Activated CD4-positive, CD25-positive, alpha-beta regulatory T cell treated with anti-CD3 and anti-CD28 coated beads, Interleukin-2, amount 50 U/mL, for 24 hours (primary cell): ENCODE data around the gene TECTA.

Experiments
- ATAC-seq, 2 donors: fragments of 150-1000 bp; cut with Tn5 transposase; one replicate each; pipeline ENCODE4 v1.10.0; 2021; ENCODE audit warnings: mild to moderate bottlenecking in 1 of 2, moderate library complexity in 1 of 2

The TECTA gene, protein sequence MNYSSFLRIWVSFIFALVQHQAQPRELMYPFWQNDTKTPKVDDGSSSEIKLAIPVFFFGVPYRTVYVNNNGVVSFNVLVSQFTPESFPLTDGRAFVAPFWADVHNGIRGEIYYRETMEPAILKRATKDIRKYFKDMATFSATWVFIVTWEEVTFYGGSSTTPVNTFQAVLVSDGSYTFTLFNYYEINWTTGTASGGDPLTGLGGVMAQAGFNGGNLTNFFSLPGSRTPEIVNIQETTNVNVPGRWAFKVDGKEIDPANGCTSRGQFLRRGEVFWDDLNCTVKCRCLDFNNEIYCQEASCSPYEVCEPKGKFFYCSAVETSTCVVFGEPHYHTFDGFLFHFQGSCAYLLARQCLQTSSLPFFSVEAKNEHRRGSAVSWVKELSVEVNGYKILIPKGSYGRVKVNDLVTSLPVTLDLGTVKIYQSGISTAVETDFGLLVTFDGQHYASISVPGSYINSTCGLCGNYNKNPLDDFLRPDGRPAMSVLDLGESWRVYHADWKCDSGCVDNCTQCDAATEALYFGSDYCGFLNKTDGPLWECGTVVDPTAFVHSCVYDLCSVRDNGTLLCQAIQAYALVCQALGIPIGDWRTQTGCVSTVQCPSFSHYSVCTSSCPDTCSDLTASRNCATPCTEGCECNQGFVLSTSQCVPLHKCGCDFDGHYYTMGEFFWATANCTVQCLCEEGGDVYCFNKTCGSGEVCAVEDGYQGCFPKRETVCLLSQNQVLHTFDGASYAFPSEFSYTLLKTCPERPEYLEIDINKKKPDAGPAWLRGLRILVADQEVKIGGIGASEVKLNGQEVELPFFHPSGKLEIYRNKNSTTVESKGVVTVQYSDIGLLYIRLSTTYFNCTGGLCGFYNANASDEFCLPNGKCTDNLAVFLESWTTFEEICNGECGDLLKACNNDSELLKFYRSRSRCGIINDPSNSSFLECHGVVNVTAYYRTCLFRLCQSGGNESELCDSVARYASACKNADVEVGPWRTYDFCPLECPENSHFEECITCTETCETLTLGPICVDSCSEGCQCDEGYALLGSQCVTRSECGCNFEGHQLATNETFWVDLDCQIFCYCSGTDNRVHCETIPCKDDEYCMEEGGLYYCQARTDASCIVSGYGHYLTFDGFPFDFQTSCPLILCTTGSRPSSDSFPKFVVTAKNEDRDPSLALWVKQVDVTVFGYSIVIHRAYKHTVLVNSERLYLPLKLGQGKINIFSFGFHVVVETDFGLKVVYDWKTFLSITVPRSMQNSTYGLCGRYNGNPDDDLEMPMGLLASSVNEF (N-terminal part only)

GRCh38 chr11:121100943-121101342 lies at the start of gene TECTA:
TECTA (plus strand) TSS chr11:121101243; CDS start chr11:121102666, 1,423 bp downstream.
- ATAC-seq: no peak

- ATAC-seq: no peak
Measured at GRCh38 chr11:121053244-121053643, 47.8 kb upstream of the TECTA start.

DNA sequence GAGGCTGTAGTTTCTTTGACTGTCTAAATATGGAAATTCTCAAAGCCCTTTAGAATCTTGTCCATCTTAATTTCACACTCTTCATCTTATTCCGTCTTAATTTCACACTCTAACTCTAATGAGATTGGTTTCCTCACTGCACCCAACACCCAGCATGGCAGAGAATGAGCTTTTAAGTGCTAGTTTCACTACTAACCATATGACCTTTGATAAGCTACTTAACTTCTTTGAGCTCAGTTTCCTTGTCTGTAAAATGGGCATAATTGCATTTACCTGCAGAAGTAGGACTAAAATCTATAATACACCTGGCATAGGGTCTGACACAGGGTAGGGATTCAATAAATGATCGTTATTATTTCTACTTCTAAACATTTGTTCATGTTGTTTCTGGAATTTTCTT lies 46.8 kb upstream of the TECTA start:
- no peak for ATAC-seq

DNA sequence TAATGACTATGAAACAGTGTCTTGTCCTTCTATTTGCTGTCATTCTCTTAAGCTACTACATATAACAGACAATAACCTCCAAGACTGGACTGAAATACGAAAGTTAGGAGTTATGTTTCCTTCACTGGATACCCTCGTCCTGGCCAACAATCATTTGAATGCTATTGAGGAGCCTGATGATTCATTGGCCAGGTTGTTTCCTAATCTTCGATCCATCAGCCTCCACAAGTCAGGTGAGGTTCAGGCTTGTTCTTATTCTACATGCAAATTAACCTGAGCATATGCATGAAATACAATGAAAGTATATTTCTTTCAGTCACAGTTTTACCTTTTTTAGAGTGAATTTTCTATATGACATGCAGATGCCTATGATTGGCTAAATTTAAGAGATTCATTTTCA lies 46.0 kb upstream of the TECTA start:
- ATAC-seq: no peak

DNA sequence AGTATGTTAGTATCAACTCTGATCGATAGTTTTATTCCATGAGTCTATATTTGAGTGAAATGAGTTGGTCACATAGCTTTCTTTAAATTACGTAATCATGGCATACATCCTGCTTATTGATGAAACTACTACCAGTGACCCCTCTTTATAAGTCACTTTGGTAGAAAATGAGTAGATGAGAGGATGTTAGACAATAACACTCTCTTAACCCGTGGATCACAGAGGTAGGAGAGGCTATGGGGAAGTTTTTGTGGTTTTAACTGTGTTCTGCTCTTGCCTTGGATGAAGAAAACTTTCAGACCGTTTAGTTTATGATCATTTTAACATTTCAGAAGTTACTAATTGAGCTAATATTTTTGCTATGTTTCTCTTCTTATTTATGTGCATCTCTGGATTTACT lies 43.1 kb upstream of the TECTA start:
- no peak for ATAC-seq

DNA sequence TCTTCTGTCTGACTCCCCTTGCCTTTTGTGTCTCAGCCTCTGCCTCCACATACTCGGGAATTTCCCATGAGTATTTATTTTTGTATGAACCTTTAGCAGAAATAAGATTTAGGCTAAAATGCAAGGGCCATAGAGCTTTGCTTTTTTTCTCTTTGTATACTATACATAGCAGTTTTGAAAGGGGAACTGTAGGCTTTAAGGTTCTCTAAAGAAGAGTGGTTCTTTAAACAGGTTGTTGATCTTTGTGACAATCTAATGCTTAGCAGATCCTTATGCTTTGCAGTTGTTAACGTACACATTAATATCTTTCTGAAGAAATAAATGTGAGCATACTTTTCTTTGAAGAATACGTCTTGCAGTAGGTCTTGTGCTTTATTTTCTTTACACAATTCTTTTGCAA lies 42.1 kb upstream of the TECTA start:
- ATAC-seq: no peak

DNA sequence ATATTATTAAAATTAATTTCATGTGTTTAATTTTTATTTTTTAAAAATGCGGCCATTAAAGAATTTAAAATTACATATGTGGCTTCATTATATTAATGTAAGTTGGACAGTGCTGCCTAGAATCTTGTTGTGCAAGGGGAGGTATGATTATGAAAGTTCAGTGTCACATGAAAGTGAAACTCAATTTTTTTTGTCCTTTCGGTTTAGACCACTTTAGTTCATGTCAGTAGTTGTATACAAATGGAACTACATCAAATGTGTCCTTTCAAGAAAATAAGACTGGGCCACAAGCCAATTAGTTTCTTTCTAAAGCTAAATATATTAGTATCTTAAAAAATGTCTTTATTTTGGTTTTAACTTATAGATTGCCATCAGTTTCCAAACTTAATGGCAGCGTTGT lies 41.4 kb upstream of the TECTA start:
- ATAC-seq: peak; percentile 38 to 45

DNA sequence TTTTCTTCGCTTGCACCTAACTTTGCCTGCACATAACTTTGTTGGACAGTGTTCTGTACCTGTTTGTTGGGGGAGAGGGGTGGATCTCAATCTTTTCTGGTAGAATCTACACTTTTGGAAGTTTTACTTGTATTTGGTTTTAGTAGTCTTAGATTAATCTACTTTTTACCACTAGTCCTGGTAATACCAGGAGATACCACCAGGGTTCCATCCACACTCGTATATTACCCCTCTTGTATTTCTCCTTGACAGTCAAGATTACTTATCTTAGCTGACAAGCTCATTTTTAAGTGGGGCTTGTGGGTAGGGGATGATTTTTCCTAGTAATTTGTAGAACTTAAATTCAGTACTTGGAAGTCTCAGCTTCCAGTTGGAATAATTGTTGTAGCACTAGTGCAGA lies 37.3 kb upstream of the TECTA start:
- no peak for ATAC-seq

DNA sequence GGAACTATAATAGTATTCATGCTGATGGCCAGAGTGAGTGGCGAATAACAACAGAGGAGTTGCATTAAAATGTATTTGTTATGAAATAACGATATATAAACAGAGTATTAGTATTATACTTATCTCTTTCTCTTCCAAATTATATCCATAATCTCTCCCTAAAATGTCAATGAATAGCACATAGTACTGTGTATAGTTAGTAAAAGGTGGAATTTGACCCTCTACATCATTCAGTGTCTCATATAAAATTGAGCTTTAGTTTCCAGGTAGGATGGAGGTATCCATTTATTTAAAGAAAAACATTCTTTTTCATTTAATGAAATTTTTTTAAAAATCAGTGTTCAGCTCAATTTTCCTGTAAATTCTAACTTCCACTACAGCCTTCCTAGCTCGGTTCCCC lies 34.4 kb upstream of the TECTA start:
- ATAC-seq: no peak

GRCh38 chr11:121067026-121067425 lies 34.0 kb upstream of the TECTA start:
- no peak for ATAC-seq

GRCh38 chr11:121067453-121067852 lies 33.6 kb upstream of the TECTA start:
- no peak for ATAC-seq

GRCh38 chr11:121067962-121068647 lies 32.9 kb upstream of the TECTA start:
- ATAC-seq: no peak

DNA sequence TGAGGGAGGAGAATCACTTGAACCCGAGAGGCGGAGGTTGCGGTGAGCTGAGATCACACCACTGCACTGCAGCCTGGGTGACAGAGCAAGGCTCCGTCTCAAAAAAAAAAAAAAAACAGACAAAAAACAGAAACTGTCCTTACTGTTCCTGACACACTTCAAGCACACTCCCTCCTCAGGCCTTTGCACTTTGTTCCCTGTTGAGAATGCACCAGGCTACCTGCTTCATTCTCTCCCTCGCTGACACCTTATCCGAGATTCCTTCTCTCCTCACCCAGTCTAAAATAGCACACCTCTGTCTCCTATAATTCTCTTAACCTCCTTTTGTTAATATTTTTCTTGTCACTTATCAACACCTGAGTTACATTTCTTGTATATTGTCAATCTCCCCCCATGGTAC lies 32.3 kb upstream of the TECTA start:
- no peak for ATAC-seq

DNA sequence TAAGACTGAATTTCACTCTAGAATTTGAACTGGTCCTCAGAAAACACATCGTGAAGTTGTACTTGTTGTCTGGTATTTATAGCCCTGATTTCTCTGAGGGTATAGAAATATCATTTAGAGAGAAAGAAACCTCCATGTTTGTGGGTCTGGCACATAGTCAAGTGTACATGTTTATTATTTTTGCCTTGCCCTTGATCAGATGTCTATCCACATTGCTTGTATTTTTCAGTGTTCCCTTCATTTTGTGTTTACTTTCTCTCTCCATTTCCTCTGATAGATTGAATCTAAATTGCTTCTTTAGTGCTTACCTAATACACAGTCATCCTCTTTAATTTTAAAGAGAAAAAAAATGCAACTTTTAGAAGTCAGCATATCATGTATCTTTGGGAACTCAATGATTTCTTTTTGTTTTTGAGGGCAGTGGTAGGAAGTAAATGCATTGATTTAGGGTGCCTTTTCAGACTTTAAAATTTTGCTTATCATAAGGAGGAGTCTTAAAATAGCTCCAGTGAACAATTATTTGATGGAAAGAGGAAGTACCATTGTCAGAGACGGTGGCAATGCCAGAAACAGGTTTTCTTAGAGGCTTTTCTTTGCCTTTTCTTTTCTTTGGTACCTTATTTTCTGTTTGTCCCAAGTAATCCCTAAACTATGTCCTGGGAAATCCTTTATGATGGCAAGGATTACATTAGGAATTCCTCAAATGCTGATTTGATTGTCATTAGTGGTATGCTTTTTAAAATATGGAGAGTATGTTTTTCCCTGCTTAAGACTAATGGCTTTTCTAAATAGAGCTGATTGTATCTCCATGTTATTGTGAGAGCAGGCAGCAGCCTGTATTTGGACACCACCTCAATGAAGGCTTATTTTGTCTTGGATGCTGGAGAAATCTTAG lies 29.8 kb upstream of the TECTA start:
- no peak for ATAC-seq

DNA sequence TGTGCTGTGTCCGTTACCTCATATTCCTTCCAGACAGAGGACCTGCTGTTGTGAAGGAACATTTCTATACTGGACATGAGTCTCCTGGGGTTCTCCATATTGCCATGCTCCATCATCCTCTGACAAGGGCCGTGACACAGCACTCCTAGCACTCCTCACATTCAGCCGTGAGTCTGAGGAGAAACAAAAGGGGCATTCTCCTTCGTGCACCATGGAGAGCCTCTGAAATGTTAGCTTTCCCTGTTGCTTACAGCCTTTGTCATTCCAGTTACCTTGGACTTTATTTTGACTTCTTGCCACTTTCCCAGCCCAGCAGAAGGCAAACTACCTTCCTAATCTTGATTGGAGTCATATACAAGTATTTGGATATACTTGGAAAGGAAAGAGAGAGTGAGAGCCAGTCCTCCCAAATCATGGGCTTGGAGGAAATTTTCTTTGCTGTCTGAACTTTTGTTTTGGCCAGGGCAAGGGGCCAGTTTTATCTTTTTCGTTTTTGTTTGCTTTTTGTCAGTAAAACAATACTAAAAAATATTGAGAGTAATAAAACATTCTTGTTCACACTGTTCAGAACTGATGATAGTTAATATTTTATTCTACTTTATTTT lies 29.1 kb upstream of the TECTA start:
- no peak for ATAC-seq

GRCh38 chr11:121081321-121081720 lies 19.7 kb upstream of the TECTA start:
- no peak for ATAC-seq

DNA sequence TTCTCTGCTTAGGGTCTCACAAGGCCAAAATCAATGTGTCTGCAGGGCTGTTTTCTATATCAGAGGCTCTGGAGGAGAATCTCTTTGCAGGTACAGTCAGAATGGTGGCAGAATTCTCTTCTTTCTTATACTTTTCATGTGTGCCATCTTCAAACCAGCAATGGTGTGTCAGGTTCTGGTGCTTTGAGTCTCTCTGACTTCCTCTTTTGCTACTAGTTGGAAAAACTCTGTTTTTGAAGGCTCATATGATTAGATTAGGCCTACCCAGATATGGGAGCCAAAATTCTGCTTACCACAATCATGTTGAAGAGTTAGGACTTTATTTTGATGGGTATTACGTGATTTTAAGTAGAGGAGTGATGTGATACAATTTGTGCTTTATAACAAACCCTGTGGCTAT lies 18.8 kb upstream of the TECTA start:
- no peak for ATAC-seq

DNA sequence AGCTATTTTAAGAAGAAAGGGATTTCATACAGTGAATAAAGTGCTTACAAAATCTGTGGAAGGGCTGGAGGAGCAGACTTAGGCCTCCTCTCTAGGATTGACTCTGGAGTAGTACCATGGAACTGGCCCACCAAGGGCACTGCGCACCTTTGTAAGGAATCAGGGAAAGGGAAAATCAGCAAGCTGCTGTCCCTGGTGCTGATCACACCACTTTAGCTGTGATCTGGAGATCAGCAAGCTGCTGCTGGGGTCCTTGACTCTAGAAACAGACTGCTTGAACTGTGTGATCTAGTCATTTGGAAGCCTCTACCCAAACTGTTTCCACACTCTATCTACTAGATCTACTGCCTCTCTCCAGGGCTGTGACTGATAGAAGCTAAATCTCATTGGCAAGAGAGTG lies 18.4 kb upstream of the TECTA start:
- ATAC-seq: no peak

- no peak for ATAC-seq
Measured at GRCh38 chr11:121086866-121087265, 14.2 kb upstream of the TECTA start.

GRCh38 chr11:121089566-121089965 lies 11.5 kb upstream of the TECTA start:
- no peak for ATAC-seq

GRCh38 chr11:121090145-121090721 lies 10.8 kb upstream of the TECTA start:
- ATAC-seq: no peak
